C4-2B (cell line): ENCODE data around the gene VEPH1.

Source experiments
- CTCF ChIP-seq: fragments of 450-650 bp; conservative IDR thresholded peaks from 2 replicates; pipeline ENCODE4 v1.5.1; 2017; ENCODE audit warnings: mild to moderate bottlenecking
- ZFX ChIP-seq: fragments of 450-650 bp; IDR thresholded peaks from 2 replicates; pipeline ENCODE4 v1.6.1; 2017

- no peak for TF ChIP-seq CTCF
- TF ChIP-seq ZFX, result no peak
These were observed 243.4 kb downstream of the VEPH1 start for GRCh38 chr3:157259825-157260224.
